HepG2 (cell line): ENCODE measurements around the gene HMG20B. TPM values are rescaled to one million over a fixed set of nuclear protein-coding genes. Genes with fewer than 3 reads are reported as not detected.

Experiments used
- ATAC-seq: fragments of 200-7000 bp; cut with Tn5 transposase; 3 replicates; pipeline ENCODE4 v1.9.1; 2020; ENCODE audit warnings: mild to moderate bottlenecking, moderate library complexity
- BruUV-seq: library from RNA; stranded (reverse); fragments of 400-500 nt; replicated peaks from 2 replicates; lab custom pipeline; 2021; lab: Mats Ljungman, UMichigan
- CTCF ChIA-PET: fragments of 300-600 bp; formaldehyde crosslinking; extraction: SDS; loops from one replicate; lab custom pipeline; 2021; ENCODE audit warnings: low total read pairs, inconsistent platforms, low intra/inter-chr PET ratio; lab: Yijun Ruan, JAX
- POLR2A ChIA-PET: fragments of 350-600 bp; sonication (Branson Sonifier 250); formaldehyde crosslinking; loops from one replicate; lab custom pipeline; 2020; ENCODE audit warnings: antibody characterized with exemption, inconsistent platforms; lab: Yijun Ruan, JAX
- DNase-seq: peaks from one replicate; pipeline ENCODE4 v3.0.0-alpha.2; 2015; ENCODE audit warnings: low spot score
- FAIRE-seq: peaks from 3 replicates; lab custom pipeline; 2011; peaks lifted over from hg19 to GRCh38; lab: Jason Lieb, UNC
- H2AFZ ChIP-seq: one replicate; pipeline ENCODE4 v1.6.1; 2011; ENCODE audit warnings: low read length, inconsistent platforms
- H3K27ac ChIP-seq: fragments of 300-600 bp; 3 replicates; pipeline ENCODE4 v1.8.0; 2011; ENCODE audit warnings: mixed run types, mild to moderate bottlenecking, mixed read lengths, low read length, inconsistent platforms; ENCODE audit not compliant: insufficient read depth; ENCODE audit errors: extremely low read length
- H3K27me3 ChIP-seq, 2 experiments: fragments of 200-600 bp in 1 of 2; 2 replicates in 1 of 2; 3 replicates in 1 of 2; pipeline versions ENCODE4 v1.6.0 to v1.8.0; 2011; ENCODE audit warnings: low read length in 2 of 2, mild to moderate bottlenecking in 2 of 2, moderate library complexity in 2 of 2, inconsistent platforms in 1 of 2; ENCODE audit not compliant: insufficient read depth in 2 of 2, control insufficient read depth in 1 of 2
- H3K36me3 ChIP-seq, 2 experiments: fragments of 200-600 bp in 1 of 2; replicated peaks in 1 of 2; 2 replicates in 1 of 2; 3 replicates in 1 of 2; pipeline versions ENCODE4 v1.5.1 to v1.8.0; 2011; ENCODE audit warnings: low read length in 2 of 2, inconsistent platforms in 1 of 2; ENCODE audit not compliant: insufficient read depth in 2 of 2, control insufficient read depth in 1 of 2
- H3K4me1 ChIP-seq: 2 replicates; pipeline ENCODE4 v1.5.1; 2012; ENCODE audit warnings: low read length, inconsistent platforms; ENCODE audit not compliant: insufficient read depth
- H3K4me2 ChIP-seq: 2 replicates; pipeline ENCODE4 v1.6.0; 2011; ENCODE audit warnings: low read depth, low read length, inconsistent platforms
- H3K4me3 ChIP-seq, 3 experiments: fragments of 200-600 bp in 1 of 3; sonication (generic), shearing (Covaris generic) in 1 of 3; replicated peaks in 1 of 3; 2 replicates each; pipeline ENCODE4 v1.5.1; 2011 to 2016; ENCODE audit warnings: low read length in 3 of 3, inconsistent platforms in 2 of 3, low read depth in 2 of 3, mild to moderate bottlenecking in 2 of 3, control low read depth in 1 of 3, mixed read lengths in 1 of 3; ENCODE audit not compliant: insufficient read depth in 1 of 3
- H3K79me2 ChIP-seq: one replicate; pipeline ENCODE4 v1.6.1; 2011; ENCODE audit warnings: low read length, inconsistent platforms; ENCODE audit not compliant: insufficient read depth
- H3K9ac ChIP-seq: 2 replicates; pipeline ENCODE4 v1.6.0; 2011; ENCODE audit warnings: mild to moderate bottlenecking, low read depth, low read length, inconsistent platforms; ENCODE audit not compliant: insufficient read depth
- H3K9me3 ChIP-seq: 2 replicates; pipeline ENCODE4 v1.5.1; 2012; ENCODE audit warnings: mild to moderate bottlenecking, low read length
- H4K20me1 ChIP-seq: 2 replicates; pipeline ENCODE4 v1.6.0; 2011; ENCODE audit warnings: inconsistent platforms, mild to moderate bottlenecking, low read length, moderate library complexity; ENCODE audit not compliant: insufficient read depth
- CBX5 ChIP-seq: sonication (generic); formaldehyde crosslinking; IDR thresholded peaks from 2 replicates; pipeline ENCODE4 v1.4.0; 2020; ENCODE audit warnings: missing genetic modification reagents, borderline replicate concordance
- DNMT1 ChIP-seq: sonication (generic); formaldehyde crosslinking; IDR thresholded peaks from 2 replicates; pipeline ENCODE4 v1.5.1; 2020; ENCODE audit warnings: mild to moderate bottlenecking, missing genetic modification reagents
- NCOR1 ChIP-seq: fragments of 200-600 bp; sonication (generic); IDR thresholded peaks from 2 replicates; pipeline ENCODE4 v1.7.0; 2017; ENCODE audit warnings: antibody characterized with exemption, low read length, borderline replicate concordance
- NPAS2 ChIP-seq: sonication (generic); formaldehyde crosslinking; IDR thresholded peaks from 2 replicates; pipeline ENCODE4 v1.8.0; 2022; ENCODE audit warnings: mild to moderate bottlenecking, missing genetic modification reagents, borderline replicate concordance
- POLR2AphosphoS2 ChIP-seq: IDR thresholded peaks from 2 replicates; pipeline ENCODE4 v1.6.1; 2011; ENCODE audit warnings: low read depth, low read length, improper control_type of control experiment
- SUZ12 ChIP-seq: fragments of 150-350 bp; IDR thresholded peaks from 2 replicates; pipeline ENCODE4 v1.6.1; 2014; ENCODE audit warnings: low read depth, low read length
- ZNF20 ChIP-seq: sonication (generic); formaldehyde crosslinking; IDR thresholded peaks from 2 replicates; pipeline ENCODE4 v1.4.0; 2020; ENCODE audit warnings: mild to moderate bottlenecking, moderate library complexity, missing genetic modification reagents
- ZNF549 ChIP-seq: sonication (generic); formaldehyde crosslinking; IDR thresholded peaks from 2 replicates; pipeline ENCODE4 v1.5.0; 2020; ENCODE audit warnings: missing genetic modification reagents
- ZNF75D ChIP-seq: sonication (generic); formaldehyde crosslinking; IDR thresholded peaks from 2 replicates; pipeline ENCODE4 v1.8.1; 2023; ENCODE audit warnings: missing genetic modification reagents, mild to moderate bottlenecking, borderline replicate concordance
- WGBS: methylation state at CpG from one replicate; pipeline ENCODE4 v1.1.6; 2017; ENCODE audit warnings: low lambda C conversion rate; 5-methylcytosine and 5-hydroxymethylcytosine counted together
- in situ Hi-C: cut with HindIII; loops from 2 replicates; pipeline ENCODE4 v1.10.0; 2017; ENCODE audit warnings: low pct_unique_long_range_greater_than_20kb; ENCODE audit not compliant: extremely low pct_ligation_motif_present
- intact Hi-C: fragments of 100-400 bp; cut with micrococcal nuclease; formaldehyde crosslinking; loops from one replicate; pipeline ENCODE4 v1.10.0; 2022; ENCODE audit not compliant: unreplicated experiment
- polyA plus RNA-seq, 8 experiments: library from polyadenylated mRNA; depleted of rRNA in 3 of 8; stranded (reverse) in 7 of 8; unstranded in 1 of 8; fragments of >200 nt; fragmentation: Illumina TruSeq in 4 of 8; extraction: Trizol in 4 of 8; gene quantifications; 2 replicates each; pipeline versions ENCODE4 v1.2.1 to v1.2.3, GENCODE V29; 2011 to 2016; ENCODE audit warnings: low read depth in 4 of 8, missing spikeins in 1 of 8, mixed read lengths in 1 of 8; ENCODE audit not compliant: insufficient read depth in 1 of 8
- total RNA-seq, 5 experiments: library from RNA; depleted of rRNA; stranded (reverse); fragments of >200 nt; fragmentation: Illumina TruSeq; extraction: Trizol; gene quantifications; 2 replicates each; pipeline ENCODE4 v1.2.3, GENCODE V29; 2016; ENCODE audit warnings: low read depth in 1 of 5
- TF ChIP-seq, protein P1 (sequence below): sonication (generic); formaldehyde crosslinking; IDR thresholded peaks from 2 replicates; pipeline ENCODE4 v1.4.0; 2020; ENCODE audit warnings: missing genetic modification reagents
- TF ChIP-seq, protein P2 (sequence below): sonication (generic); formaldehyde crosslinking; IDR thresholded peaks from 2 replicates; pipeline ENCODE4 v1.4.0; 2020; ENCODE audit warnings: missing genetic modification reagents

HMG20B gene
- total and polyA plus RNA-seq, 2 of the 13 experiments (the other 11 are each of a cell fraction or from before 2014, with no cell fraction given), result 23.9 to 29.2 TPM

DNA sequence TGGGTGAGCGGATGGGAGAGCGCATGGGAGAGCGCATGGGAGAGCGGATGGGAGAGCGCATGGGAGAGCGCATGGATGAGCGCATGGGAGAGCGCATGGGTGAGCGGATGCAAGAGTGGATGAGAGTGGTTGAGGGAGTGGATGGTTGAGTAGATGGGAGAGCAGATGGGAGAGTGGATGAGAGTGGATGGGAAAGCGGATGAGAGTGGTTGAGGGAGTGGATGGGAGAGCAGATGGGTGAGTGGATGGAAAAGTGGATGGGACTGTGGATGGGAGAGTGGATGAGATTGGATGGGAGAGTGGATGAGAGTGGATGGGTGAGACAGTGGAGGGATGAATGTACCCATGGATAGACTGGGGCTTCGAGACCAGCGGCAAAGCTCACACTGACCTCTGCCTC lies 42.4 kb upstream of the HMG20B start:
- Histone ChIP-seq H4K20me1 (no peaks in the 10 kb centered on the region), H3K36me3 (peaks cover 23 to 36% of the 10 kb centered on the region in 2 experiments), H3K27me3 (no peaks in the 10 kb centered on the region), H2AFZ (no peak overlapping the region), H3K4me3 (no peak overlapping the region), H3K27ac (no peak overlapping the region), H3K9me3 (no peaks in the 10 kb centered on the region), H3K9ac (no peak overlapping the region), H3K4me1 (no peaks in the 10 kb centered on the region), H3K79me2 (no peaks in the 10 kb centered on the region), H3K4me2 (no peak overlapping the region)
- intact Hi-C loops (no loop called here), in situ Hi-C loops (no loop called here)
- WGBS, result 98% methylated on average over 12 of the region's 12 CpGs
- no peak for DNase-seq
- BruUV-seq, result no TSS peak
- no peak for FAIRE-seq
- no peak for ATAC-seq
- TF ChIP-seq NPAS2 (CRISPR knock-in tag) (no peak), CBX5 (CRISPR knock-in tag) (no peak), ZNF75D (CRISPR knock-in tag) (no peak), ZNF20 (no peak), ZNF549 (CRISPR knock-in tag) (no peak), SUZ12 (no peak)
- ChIA-PET CTCF (no interaction called here), POLR2A (no interaction called here)

DNA sequence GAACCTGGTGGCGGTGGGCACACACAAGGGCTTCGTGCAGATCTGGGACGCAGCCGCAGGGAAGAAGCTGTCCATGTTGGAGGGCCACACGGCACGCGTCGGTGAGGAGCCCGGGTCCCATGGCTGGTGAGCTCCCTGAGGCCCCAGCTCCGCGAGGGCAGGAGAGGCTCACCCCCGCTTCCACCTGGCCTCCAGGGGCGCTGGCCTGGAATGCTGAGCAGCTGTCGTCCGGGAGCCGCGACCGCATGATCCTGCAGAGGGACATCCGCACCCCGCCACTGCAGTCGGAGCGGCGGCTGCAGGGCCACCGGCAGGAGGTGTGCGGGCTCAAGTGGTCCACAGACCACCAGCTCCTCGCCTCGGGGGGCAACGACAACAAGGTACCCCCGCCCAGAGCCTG lies 41.0 kb upstream of the HMG20B start:
- Histone ChIP-seq H3K9me3 (no peaks in the 10 kb centered on the region), H3K27ac (no peak overlapping the region), H3K9ac (no peak overlapping the region), H3K79me2 (no peaks in the 10 kb centered on the region), H4K20me1 (no peaks in the 10 kb centered on the region), H3K4me3 (no peak overlapping the region), H3K4me2 (no peak overlapping the region), H3K36me3 (peaks cover 21 to 30% of the 10 kb centered on the region in 2 experiments), H2AFZ (no peak overlapping the region), H3K4me1 (no peaks in the 10 kb centered on the region), H3K27me3 (no peaks in the 10 kb centered on the region)
- 97% methylated on average over 12 of the region's 29 CpGs for WGBS
- DNase-seq, result no peak
- ATAC-seq, result no peak
- ChIA-PET CTCF (no interaction called here), POLR2A (interaction anchor here (1.2 kb wide), 1 partner anchor 13 kb away, joined by 3 read pairs; no protein-coding TSS in a partner anchor)
- FAIRE-seq, result no peak
- BruUV-seq, result no TSS peak
- no peak for TF ChIP-seq DNMT1 (CRISPR knock-in tag)
- TF ChIP-seq, protein P1, sequence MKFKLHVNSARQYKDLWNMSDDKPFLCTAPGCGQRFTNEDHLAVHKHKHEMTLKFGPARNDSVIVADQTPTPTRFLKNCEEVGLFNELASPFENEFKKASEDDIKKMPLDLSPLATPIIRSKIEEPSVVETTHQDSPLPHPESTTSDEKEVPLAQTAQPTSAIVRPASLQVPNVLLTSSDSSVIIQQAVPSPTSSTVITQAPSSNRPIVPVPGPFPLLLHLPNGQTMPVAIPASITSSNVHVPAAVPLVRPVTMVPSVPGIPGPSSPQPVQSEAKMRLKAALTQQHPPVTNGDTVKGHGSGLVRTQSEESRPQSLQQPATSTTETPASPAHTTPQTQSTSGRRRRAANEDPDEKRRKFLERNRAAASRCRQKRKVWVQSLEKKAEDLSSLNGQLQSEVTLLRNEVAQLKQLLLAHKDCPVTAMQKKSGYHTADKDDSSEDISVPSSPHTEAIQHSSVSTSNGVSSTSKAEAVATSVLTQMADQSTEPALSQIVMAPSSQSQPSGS (CRISPR knock-in tag), result no peak
- no peak for TF ChIP-seq NCOR1
- TF ChIP-seq POLR2AphosphoS2, result no peak
- TF ChIP-seq, protein P2, sequence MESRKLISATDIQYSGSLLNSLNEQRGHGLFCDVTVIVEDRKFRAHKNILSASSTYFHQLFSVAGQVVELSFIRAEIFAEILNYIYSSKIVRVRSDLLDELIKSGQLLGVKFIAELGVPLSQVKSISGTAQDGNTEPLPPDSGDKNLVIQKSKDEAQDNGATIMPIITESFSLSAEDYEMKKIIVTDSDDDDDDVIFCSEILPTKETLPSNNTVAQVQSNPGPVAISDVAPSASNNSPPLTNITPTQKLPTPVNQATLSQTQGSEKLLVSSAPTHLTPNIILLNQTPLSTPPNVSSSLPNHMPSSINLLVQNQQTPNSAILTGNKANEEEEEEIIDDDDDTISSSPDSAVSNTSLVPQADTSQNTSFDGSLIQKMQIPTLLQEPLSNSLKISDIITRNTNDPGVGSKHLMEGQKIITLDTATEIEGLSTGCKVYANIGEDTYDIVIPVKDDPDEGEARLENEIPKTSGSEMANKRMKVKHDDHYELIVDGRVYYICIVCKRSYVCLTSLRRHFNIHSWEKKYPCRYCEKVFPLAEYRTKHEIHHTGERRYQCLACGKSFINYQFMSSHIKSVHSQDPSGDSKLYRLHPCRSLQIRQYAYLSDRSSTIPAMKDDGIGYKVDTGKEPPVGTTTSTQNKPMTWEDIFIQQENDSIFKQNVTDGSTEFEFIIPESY (CRISPR knock-in tag), result peak; percentile 46; the same call in 1 of the 2 replicates
- in situ Hi-C loops, result no loop called here
- intact Hi-C loops, result no loop called here
